ENCODE results near the gene GRM1. TPM values are rescaled to one million over a fixed set of nuclear protein-coding genes. Genes with fewer than 3 reads are reported as not detected.

Gene GRM1
- total and polyA plus RNA-seq, 9 of the 15 experiments (the other 6 are each of a cell fraction or from before 2014, with no cell fraction given) = not detected

- POLR2A ChIA-PET = interaction anchor here (1.2 kb wide), 1 partner anchor 14 kb away, joined by 4 read pairs; no protein-coding TSS in a partner anchor
- Histone ChIP-seq H3K27me3 (ENCODE audit: control insufficient read depth in 2 of 2, insufficient read depth in 2 of 2, low read length in 2 of 2) (no peaks in the 10 kb centered on the region), H4K20me1 (replicated peaks; ENCODE audit: control insufficient read depth, insufficient read depth, low read length) (no peaks in the 10 kb centered on the region), H3K4me1 (replicated peaks in 1 of 2; ENCODE audit: control insufficient read depth in 2 of 2, insufficient read depth in 2 of 2, low read length in 2 of 2) (no peaks in the 10 kb centered on the region), H3K9ac (ENCODE audit: insufficient read depth in 1 of 2, low read depth in 2 of 2, low read length in 2 of 2) (no peak overlapping the region), H3K4me2 (ENCODE audit: insufficient read depth, low read length) (no peak overlapping the region), H3K79me2 (ENCODE audit: control insufficient read depth, insufficient read depth, low read length) (no peaks in the 10 kb centered on the region), H2AFZ (ENCODE audit: low read depth, low read length) (no peak overlapping the region), H3K27ac (ENCODE audit: extremely low read depth, low read depth, low read length) (no peak overlapping the region), H3K36me3 (ENCODE audit: control insufficient read depth, insufficient read depth, low read length) (no peaks in the 10 kb centered on the region), H3K9me1 (ENCODE audit: control insufficient read depth, insufficient read depth, low read length) (no peaks in the 10 kb centered on the region), H3K9me3 (replicated peaks; ENCODE audit: control insufficient read depth, insufficient read depth, low read depth, low read length) (no peaks in the 10 kb centered on the region), H3K4me3 (no peak overlapping the region)
- in situ Hi-C loops (cut with MboI) (no loop called here), intact Hi-C loops (cut with micrococcal nuclease) (no loop called here)
- FAIRE-seq (no peak), ATAC-seq (no peak), DNase-seq (ENCODE audit: extremely low read depth in 1 of 4, low spot score in 3 of 4) (no peak)
- CTCF ChIA-PET (ENCODE audit: low intra/inter-chr PET ratio) = no interaction called here
- BruUV-seq (replicated peaks) = no TSS peak
- peak; percentile 74 for TF ChIP-seq ZNF316 (IDR thresholded peaks at IDR 0.05)
- no peak for TF ChIP-seq MYC (IDR thresholded peaks at IDR 0.05; ENCODE audit: low read depth, low read length)
- no peak for TF ChIP-seq MYC (CRISPR knock-in tag; IDR thresholded peaks at IDR 0.05; ENCODE audit: borderline replicate concordance, low read depth)
- no peak for TF ChIP-seq POLR2H (tag; IDR thresholded peaks at IDR 0.05; ENCODE audit: low read depth)
- TF ChIP-seq ZNF77 (CRISPR knock-in tag; IDR thresholded peaks at IDR 0.05) = no peak
- no peak for TF ChIP-seq HNRNPH1 (optimal IDR thresholded peaks at IDR 0.05; ENCODE audit: low read depth, low read length)
- TF ChIP-seq ZNF584 (CRISPR knock-in tag; IDR thresholded peaks at IDR 0.05; ENCODE audit: low read depth) = no peak
- peak; percentile 32 for TF ChIP-seq MAFF (IDR thresholded peaks at IDR 0.05; ENCODE audit: low read length)
- TF ChIP-seq MAFG (tag; conservative IDR thresholded peaks at IDR 0.05) = peak; percentile 74
- no peak for TF ChIP-seq FOSL1 (tag; conservative IDR thresholded peaks at IDR 0.05)
- TF ChIP-seq NFE2 (IDR thresholded peaks at IDR 0.05; ENCODE audit: low read depth) = peak; percentile 51; the same call in 1 of the 2 replicates
- peak; percentile 42; the same call in 1 of the 2 replicates for TF ChIP-seq C11orf30 (IDR thresholded peaks at IDR 0.05; ENCODE audit: low read depth)
- TF ChIP-seq PPARD (CRISPR knock-in tag; IDR thresholded peaks at IDR 0.05) = no peak
- TF ChIP-seq CLOCK (CRISPR knock-in tag; IDR thresholded peaks at IDR 0.05; ENCODE audit: borderline replicate concordance) = no peak
- TF ChIP-seq HNRNPLL (IDR thresholded peaks at IDR 0.05; ENCODE audit: low read depth, low read length, poor library complexity, severe bottlenecking) = no peak
Observed at GRCh38 chr6:146014233-146014632, 14.6 kb upstream of the GRM1 start.
